Stimulated activated CD4-positive, alpha-beta T cell treated with anti-CD3 and anti-CD28 coated beads, Interleukin-2, amount 100 ng/mL, for 4 hours (primary cell): ENCODE measurements around the gene MCRIP2.

Experiments
- DNase-seq: peaks from one replicate; pipeline ENCODE4 v3.0.0-alpha.2; 2020; ENCODE audit warnings: low read depth

MCRIP2 gene

DNA sequence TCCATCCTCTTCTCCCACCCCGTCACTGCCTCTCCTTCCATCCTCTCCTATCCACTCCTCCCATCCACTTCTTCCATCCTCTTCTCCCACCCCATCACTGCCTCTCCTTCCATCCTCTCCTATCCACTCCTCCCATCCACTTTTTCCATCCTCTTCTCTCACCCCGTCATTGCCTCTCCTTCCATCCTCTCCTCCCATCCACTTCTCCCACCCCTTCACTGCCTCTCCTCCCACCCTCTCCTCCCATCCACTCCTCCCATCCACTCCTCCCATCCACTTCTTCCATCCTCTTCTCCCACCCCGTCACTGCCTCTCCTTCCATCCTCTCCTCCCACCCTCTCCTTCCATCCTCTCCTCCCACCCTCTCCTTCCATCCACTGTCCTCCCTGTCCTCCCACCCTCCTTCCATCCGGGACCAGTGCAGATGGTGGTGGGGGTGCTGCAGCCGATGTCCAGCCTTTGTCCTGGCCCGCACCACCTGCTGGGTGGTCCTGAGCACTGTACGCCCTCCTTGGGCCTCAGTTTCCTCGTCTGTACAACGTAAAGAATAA lies 9.7 kb upstream of the MCRIP2 start:
- DNase-seq = no peak

DNA sequence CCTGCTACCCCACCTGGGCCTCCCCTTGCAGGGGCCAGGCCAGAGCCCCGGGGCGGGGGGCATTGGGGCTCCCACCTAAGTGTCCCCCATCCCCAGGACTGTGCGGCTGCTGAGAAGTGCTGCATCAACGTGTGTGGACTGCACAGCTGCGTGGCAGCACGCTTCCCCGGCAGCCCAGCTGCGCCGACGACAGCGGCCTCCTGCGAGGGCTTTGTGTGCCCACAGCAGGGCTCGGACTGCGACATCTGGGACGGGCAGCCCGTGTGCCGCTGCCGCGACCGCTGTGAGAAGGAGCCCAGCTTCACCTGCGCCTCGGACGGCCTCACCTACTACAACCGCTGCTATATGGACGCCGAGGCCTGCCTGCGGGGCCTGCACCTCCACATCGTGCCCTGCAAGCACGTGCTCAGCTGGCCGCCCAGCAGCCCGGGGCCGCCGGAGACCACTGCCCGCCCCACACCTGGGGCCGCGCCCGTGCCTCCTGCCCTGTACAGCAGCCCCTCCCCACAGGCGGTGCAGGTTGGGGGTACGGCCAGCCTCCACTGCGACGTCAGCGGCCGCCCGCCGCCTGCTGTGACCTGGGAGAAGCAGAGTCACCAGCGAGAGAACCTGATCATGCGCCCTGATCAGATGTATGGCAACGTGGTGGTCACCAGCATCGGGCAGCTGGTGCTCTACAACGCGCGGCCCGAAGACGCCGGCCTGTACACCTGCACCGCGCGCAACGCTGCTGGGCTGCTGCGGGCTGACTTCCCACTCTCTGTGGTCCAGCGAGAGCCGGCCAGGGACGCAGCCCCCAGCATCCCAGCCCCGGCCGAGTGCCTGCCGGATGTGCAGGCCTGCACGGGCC lies 8.9 kb upstream of the MCRIP2 start:
- DNase-seq = no peak

DNA sequence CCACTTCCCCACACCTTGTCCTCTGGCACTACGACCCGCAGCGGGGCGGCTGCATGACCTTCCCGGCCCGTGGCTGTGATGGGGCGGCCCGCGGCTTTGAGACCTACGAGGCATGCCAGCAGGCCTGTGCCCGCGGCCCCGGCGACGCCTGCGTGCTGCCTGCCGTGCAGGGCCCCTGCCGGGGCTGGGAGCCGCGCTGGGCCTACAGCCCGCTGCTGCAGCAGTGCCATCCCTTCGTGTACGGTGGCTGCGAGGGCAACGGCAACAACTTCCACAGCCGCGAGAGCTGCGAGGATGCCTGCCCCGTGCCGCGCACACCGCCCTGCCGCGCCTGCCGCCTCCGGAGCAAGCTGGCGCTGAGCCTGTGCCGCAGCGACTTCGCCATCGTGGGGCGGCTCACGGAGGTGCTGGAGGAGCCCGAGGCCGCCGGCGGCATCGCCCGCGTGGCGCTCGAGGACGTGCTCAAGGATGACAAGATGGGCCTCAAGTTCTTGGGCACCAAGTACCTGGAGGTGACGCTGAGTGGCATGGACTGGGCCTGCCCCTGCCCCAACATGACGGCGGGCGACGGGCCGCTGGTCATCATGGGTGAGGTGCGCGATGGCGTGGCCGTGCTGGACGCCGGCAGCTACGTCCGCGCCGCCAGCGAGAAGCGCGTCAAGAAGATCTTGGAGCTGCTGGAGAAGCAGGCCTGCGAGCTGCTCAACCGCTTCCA lies 8.1 kb upstream of the MCRIP2 start:
- DNase-seq = no peak

DNA sequence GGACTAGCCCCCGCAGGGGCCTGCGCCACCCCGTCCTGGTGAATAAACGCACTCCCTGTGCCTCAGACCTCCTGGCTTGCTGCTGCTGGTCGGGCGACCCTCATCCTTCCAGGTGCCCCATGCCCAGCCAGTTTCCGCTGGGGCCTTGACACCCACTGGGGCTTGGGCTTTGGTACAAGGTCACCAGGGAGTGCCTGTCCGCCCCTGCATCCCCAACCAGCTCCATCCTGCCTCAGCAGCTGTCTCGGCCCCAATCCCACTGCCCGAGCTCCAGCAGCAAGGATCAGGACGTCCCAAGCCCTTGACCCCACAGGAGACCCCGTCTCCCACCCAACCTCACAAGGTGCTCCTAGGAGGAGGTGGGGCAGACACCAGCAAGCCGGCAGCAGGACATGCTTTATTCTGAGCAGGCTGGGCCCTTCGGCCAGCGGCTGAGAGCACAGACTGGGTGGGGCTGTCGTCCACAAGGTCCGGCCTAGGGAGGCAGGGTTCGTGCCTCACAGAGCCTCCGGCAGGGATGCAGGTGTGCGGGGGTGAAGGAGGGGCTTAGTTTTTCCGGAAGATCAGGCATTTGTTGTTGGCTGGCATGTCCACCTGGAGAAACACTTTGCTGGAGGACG lies 7.5 kb upstream of the MCRIP2 start:
- no peak for DNase-seq

DNA sequence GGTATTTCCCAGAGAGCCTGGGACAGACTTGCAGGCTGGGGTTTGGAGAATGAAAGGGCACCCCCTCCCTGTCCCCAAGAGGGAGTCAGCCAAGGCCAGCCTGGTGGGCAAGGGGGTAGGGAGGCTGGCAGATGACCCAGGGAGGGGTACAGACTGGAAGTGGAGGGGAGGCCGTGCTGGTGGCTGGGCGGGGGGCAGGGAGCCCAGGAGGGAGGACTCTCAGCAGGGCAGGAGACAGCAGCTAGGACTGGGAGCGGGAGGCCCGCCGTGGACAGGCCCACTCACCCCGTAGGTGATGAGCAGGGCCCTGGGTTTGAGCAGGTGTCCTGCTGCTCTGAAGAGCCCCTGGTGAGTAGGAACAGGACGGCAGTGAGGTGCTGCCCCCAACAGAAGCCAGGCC lies 6.6 kb upstream of the MCRIP2 start:
- no peak for DNase-seq

DNA sequence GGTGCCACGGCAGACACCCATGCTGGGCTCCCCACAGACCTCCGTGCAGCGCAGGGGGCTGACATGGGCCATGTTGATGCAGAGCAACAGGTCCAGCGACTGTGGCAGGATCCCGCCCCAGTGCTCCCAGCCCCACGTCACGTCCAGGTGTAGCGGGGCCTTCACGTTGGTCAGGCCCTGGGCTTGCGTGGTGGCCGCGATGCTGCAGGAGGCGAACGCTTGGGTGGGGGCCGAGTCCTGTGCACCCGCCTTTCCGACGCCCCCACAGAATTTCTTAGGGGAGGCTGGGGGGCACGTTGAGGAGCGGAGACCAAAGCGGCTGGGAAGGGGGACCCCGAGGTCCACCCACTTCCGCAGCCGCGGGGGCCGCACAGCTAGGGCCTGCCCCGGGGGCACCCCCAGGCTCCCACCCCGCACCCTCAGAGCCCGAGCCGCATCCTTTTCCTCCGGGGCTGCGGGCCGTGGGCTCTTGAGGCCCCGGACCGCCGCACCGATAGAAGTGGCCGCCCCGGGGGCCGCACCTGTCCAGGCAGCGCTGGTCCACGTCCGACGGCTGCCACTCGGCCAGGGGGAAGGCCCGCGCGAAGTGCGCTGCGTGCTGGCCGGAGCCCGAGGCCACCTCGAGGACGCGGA lies 5.9 kb upstream of the MCRIP2 start:
- DNase-seq = no peak

DNA sequence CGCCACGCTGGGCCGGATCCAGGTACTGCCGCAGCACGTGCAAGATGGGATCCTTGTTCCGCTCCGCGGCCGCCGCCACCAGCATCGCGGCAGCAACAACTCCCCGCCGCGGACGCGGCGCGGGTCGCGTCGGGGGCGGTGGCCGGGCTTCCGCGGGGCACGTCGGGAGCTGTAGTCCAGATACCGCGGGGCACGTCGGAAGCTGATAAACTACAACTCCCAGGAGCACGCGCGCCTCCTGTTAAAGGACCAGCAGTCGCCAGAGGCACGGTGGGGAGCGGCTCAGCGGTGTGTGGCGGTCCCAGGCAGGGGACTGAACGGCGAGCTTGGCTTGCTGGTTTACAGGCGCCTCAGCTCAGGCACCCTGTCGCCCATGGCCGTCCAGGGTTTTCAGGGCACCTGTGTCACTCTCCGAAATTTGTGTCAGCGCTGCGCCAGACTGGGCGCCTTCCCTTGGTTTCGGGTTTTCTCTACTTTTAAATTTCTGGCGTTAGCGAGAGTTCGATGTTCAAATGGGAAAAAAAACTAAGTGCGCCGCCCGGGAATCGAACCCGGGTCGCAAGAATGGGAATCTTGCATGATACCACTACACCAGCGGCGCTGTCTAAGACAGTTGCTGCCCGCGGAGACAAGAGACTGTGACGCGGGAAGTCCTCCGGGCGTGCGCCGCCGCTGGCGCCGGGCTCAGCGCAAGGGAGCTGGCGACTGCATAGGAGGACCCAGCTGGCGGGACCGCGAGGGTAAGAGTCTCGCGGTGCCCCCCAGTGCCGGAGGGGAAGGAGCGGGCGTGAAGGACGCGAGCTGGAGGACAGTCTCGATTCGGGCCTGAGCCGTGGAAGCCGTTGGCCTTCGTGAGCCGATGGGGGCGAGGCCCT lies 5.2 kb upstream of the MCRIP2 start, which contains the start of gene METTL26:
Gene METTL26, minus strand, starts transcription at position 100 of the 875 bp plus-strand sequence. Its CDS starts 15 bp downstream, at position 85.
- peak; percentile 90 for DNase-seq

DNA sequence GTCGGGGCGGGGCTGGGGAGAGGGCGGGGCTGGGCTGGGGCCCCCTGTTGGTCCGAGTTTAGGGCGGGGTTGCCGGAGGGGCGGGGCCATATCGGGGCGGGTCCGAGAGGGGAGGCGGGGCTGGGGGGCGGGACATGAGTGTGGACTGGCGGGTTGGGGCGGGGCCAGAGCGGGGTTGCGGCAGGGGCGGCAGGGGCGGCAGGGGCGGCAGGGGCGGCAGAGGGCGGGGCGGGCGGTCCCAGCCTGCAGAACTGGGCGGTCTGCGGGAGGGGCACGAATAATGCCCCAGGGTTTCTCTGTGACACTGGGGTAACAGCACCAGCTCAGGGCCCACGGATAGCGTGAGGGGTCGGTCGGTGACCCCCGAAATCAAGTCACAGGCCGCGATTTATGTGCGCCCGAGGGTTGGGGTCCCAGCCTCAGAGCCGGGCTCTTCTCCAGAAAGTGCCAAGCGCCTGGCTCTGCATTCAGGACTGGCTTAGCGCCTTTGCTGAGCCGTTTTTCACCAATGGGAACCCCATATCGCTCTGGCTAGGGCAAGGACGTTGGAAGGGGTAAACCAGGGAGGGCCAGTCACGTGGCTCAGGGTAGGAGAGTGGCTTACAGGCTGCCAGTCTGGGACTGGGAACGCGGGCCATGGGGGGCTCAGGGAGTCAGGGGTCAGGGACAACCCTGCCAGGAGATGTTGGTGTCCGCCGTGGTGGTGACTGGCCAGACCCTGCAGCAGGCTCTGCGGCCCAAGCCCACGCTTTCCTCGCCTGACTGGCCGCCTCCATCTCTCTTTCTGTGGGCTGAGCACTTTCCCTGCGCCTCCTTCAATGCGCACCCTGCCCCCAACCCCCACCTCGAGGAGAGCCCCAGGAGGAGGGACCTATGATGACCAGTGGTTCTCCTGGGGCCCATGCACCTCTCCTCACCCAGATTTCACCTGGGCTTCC lies 4.3 kb upstream of the MCRIP2 start:
- DNase-seq = peak; percentile 83

DNA sequence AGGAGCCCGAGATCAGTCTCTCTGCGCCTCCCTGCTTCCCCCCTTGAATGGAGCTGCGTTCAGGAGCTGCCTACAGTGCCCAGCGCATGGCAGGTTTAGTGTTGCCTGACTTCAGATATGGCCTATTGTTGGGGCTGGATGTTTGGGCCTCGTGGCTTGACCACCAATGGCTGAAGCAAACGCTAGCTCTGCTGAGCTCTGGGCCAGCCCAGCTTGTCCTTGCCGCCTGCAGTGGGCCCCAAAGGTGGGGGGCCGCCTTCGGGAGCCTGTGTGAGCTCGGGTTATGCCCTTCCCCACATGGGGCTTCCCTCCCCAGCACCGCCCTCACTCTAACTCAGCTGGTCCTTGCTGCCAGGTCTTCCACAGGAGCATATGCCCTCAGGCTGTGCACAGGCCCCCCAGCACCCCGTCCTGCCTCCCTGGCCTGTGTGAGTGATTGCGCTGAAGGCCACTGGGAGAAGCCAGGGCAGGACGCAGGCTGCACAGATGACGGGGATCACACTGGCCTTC lies 3.5 kb upstream of the MCRIP2 start:
- DNase-seq = no peak

DNA sequence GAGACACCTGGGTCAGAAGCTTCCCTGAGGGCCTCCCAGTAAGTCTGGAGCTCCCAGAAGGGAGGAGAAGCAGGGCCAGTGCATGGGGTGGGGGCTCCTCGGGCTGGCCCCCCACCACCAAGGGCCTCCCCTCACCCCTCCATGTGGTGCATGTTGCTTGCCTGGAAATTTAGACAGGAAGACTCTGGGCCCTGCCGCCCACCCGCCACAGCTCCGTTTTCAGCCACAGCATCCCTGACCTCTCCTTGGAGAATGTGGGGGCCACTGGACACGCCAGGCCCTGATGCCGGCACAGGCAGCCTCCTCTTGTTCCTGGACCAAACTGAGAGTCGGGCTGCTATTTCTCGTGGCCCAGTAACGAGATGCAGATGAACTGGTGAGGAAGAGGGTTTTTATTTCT lies 2.8 kb upstream of the MCRIP2 start:
- no peak for DNase-seq

DNA sequence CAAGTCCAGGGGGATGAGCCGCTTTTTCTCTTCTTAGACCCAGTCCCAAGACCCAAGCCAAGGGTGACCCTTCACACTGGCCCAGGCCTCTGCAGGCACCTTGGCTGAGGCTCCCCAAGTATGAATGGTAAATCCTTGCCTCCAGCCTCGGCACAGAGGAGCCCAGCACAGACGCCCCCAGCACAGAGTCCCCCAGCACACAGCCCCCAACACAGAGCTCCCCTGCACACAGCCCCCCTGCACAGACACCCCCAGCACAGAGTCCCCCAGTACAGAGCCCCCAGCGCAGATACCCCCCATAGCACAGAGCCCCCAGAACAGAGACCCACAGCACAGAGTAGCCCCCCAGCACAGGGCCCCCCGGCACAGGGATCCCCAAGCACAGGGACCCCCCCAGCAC lies 1.0 kb upstream of the MCRIP2 start:
- no peak for DNase-seq

DNA sequence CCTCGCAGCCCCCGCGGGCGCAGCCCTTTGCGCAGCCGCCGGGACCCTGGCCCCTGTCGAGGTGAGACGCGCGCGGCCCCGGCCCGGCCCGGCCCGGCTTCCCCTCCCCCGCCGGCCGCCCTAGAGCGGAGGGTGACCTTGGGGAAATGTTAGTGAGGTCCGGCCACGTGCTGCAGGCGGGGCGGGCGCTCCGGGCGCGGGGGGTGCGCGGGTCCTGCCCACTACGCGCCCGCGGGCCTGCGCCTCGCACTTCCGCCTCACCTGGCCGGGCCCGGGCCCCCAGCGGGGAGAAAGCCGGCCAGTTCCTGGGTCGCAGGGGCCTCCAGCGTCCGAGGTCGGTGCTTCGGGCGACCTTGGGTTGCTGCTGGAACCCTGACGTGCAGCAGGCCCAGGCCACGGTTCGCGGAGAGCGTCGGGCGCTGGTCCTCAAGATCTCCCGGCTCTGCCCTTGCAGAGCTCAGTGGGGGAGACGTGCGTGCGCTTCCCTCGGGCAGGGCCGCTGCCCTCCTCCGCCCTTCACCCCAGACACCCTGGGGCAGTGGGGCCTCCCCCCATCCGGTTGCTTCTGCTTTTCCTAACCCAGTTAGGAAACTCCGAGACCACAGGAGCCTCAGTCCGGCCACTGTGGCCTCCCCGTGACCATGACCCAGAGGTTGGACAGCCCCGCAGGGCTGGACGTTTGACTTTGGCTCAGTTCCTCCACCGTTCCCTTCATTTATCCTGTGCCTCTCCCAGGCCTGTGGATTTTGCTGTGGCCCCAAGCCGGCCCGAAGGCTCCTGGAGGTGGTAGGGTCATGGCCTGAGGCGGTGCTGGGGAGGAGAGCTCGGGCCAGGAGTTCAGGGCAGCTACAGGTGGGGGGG lies 791 bp downstream of the MCRIP2 start:
- no peak for DNase-seq

DNA sequence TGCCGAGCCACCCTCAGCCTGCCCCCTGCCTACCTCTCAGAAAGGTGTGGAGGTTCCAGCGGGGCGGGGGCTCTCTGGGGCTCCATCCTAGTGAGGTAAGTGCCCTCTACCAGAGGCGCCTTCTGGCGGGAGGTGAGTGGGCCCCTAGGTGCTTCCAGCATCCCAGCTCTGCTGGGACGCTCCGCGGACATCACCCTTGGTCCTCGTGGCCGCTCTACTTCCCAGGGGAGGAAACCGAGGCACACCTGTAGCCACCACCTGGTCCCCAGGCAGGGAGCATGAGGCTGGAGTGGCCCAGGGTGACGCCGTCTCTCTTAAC lies 1.4 kb downstream of the MCRIP2 start:
- no peak for DNase-seq

DNA sequence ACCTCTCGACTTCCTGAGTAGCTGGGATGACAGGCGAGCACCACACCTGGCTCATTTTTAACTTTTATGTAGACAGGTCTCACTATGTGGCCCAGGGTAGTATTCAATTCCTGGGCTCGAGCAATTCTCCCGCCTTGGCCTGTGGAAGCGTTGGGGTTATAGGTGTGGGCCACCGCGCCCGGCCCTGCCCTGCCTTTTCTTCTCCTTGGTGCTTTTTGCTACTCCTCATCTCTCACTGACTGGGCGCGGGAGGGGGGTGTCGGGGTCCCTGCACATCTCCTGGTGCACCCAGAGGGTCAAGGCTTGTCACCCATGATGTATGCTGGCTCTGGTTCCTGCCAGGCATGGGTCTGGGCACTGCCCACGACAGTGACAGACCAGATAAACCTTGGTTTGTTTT lies 2.9 kb downstream of the MCRIP2 start:
- no peak for DNase-seq

DNA sequence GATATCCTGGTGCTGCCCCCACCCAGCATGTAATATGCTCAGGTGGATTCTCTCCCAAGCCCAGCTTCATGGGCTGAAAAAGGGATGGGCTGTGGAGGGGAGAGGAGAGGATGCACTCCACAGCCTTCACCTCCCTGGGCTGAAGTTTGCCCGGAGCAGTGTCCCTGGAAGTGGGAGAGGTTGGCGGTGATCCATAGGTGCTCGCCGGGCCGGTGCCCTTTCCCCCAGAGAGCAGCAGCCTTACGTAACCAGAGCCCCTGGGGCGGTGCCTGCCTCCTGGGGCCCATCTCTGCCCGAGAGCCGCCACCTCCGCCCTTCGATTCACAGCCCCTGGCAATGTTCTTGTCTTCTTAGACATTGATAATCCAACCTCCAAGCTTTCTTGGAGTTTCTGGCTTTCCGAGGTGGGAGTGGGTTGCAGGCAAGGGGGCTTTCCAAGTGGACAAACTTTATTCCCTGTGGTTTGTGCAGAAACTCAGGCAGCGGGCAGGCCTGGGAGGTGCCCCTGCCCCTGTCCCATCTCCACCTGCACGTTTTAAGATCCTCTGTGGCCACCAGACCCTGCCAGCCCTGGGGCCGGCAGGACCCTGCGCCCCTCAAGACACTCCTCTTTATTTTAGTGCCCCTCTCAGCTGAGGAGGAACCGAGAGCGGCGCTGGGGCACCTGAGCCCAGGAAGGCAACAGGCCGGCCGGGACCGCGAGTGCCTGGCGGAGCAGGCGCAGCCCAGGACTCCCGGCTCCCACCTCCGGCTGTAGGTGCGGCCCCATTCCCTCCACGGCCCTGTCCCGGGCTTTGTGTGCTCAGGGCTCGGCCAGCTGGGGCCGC lies 4.4 kb downstream of the MCRIP2 start:
- no peak for DNase-seq

DNA sequence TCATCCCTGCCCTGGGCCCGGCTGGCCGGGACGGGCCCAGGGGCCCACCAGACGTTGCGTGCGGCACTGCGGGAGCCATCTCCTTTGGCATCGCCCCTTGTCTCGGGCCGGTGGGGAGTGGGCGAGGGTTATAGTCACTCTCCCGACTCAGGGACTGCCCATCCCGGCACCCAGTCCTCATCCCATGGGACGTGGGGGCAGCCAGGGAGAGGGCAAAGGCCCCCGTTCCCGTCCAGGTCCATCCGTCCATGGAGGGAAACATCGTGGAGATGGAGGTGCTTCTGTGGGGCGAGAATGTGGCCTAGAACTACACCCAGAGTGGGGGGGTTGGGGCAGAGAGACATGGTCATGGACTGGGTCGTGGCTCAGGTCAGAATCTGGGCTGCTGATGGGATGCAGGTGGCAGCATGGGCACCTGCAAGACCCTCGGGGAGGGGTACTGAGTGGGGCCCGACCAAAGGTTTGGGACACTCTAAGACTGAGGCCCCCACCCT lies 5.1 kb downstream of the MCRIP2 start:
- no peak for DNase-seq

DNA sequence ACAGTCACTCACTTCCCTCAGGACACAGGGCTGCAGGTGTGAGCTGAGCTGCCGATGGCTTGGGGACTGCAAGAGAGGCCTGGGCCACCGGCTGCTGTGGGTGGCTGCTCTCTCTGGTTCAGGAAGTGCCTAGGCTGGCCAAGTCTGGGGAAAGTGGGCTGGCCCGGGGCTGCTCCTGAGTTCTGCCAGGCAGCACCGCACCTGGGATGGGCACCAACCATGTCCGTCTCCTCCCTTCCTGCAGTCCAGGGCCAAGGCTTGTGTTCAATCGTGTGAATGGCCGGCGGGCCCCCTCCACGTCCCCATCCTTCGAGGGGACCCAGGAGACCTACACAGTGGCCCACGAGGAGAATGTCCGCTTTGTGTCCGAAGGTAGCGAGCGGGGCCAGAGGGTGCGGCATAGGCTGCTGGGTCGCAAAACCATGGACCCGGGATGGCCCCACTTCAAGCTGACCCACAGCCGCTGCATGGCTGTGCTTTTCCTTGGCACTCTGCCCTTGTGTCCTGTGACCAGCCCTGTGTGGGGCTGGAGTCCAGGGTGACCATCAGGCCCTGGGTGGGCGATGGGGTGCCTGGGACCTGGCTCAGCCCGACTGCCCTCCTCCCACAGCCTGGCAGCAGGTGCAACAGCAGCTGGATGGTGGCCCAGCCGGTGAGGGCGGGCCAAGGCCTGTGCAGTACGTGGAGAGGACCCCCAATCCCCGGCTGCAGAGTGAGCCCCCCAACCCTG lies 5.7 kb downstream of the MCRIP2 start:
- no peak for DNase-seq
